ENCODE results near the gene NLGN1. TPM values are rescaled to one million over a fixed set of nuclear protein-coding genes. Genes with fewer than 3 reads are reported as not detected.
"Not testable (repeated sequence)": the region's sequence is repeated elsewhere in the genome, so short reads cannot be mapped to it uniquely, and the experiment has no call there.

The NLGN1 gene
- total and polyA plus RNA-seq, 12 donors, result 0.13 to 3.7 (median 0.84) TPM

DNA sequence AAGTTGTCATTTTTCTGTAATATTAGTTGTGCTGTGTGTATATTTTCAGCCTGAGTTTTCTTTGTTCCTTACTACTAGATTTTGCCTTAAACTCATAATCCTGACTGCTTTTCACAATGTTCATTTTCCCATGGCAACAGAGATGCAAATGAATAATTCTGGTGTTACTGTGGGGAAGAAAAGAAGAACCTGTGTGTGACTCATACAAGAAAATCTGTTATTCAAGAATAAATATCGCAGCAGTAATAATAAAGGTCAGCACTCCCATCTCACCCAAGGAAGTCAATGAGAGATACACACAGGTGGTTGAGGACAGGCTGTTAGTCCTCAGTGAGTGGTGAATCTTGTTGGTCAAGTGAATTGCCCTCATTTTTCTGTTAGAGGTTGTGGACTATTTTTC is 805.0 kb downstream of the NLGN1 start:
- 49 to 83% (median 74%) methylated on average over 1 of the region's 1 CpG for WGBS, 4 donors
- Histone ChIP-seq H3K27ac (no peak overlapping the region), H3K36me3 (replicated peaks in 1 of 2) (no peaks in the 10 kb centered on the region), H3K27me3 (no peaks in the 10 kb centered on the region), H3K4me1 (replicated peaks in 1 of 2) (no peaks in the 10 kb centered on the region), H3K4me3 (no peak overlapping the region), H3K9me3 (replicated peaks in 1 of 3) (no peaks in the 10 kb centered on the region)
- TF ChIP-seq POLR2A (IDR thresholded peaks at IDR 0.05), result no peak
- TF ChIP-seq, protein P1, sequence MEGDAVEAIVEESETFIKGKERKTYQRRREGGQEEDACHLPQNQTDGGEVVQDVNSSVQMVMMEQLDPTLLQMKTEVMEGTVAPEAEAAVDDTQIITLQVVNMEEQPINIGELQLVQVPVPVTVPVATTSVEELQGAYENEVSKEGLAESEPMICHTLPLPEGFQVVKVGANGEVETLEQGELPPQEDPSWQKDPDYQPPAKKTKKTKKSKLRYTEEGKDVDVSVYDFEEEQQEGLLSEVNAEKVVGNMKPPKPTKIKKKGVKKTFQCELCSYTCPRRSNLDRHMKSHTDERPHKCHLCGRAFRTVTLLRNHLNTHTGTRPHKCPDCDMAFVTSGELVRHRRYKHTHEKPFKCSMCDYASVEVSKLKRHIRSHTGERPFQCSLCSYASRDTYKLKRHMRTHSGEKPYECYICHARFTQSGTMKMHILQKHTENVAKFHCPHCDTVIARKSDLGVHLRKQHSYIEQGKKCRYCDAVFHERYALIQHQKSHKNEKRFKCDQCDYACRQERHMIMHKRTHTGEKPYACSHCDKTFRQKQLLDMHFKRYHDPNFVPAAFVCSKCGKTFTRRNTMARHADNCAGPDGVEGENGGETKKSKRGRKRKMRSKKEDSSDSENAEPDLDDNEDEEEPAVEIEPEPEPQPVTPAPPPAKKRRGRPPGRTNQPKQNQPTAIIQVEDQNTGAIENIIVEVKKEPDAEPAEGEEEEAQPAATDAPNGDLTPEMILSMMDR (IDR thresholded peaks at IDR 0.05), result no peak
- intact Hi-C loops (cut with DNase I), result no loop called here
- no peak for DNase-seq

DNA sequence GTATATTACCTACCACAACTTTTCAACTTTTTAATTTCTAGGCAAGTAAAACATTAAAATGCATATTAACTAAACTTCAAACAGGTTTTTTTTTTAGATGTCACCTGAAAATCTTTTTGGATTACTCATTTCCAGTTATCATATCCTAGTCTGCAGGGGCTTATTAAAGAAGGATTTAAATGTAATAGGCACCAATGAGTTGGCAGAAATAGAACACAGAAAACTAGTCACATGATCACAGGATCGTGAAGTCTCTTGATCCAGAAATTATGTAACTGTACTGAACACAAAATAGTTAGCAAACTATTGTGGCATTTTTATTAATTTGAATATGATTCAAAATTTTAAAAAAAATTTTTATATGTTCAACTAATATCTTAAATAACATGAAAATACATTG is 807.2 kb downstream of the NLGN1 start:
- no peak overlapping the region for H3K4me3 ChIP-seq
- H3K27me3 ChIP-seq, result no peaks in the 10 kb centered on the region
- H3K27ac ChIP-seq, result no peak overlapping the region
- H3K36me3 ChIP-seq (replicated peaks in 1 of 2), result no peaks in the 10 kb centered on the region
- no peak for TF ChIP-seq POLR2A (IDR thresholded peaks at IDR 0.05)
- TF ChIP-seq, protein P1 (IDR thresholded peaks at IDR 0.05), result no peak
- H3K9me3 ChIP-seq (replicated peaks in 1 of 3), result no peaks in the 10 kb centered on the region
- H3K4me1 ChIP-seq (replicated peaks in 1 of 2), result no peaks in the 10 kb centered on the region
- intact Hi-C loops (cut with DNase I), result no loop called here
- DNase-seq, result no peak
- WGBS, 4 donors, result 24 to 45% (median 39%) methylated on average over 1 of the region's 1 CpG

DNA sequence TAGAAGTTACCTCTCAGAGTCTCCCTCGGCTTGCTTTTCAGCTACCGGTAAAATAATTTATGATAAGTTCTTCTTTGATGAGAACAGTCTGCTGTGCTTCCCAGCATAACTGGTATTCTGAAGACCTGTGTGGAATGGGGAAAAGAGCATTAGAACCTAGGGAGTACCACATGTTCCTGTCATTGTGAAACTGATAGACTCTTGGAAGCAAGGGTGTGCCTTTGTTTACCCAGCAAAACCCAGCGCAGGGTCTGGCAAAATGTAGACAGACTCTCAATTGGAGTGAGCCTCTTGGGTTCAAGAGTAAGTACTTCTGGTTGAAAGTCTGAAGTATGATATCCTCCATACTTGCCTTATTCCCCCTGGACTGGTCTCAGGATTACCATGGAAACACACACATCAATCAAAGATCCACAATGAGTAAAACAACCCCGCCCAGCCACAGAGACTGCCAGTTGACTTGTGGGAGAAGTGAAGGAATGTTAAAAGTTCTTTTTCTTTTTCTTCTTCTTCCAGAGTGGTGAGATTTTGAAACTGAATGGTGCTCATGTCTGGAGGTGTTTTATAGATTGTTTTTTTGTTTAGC is 809.2 kb downstream of the NLGN1 start:
- no peak for DNase-seq
- no peak overlapping the region for H3K4me3 ChIP-seq
- no peaks in the 10 kb centered on the region for H3K4me1 ChIP-seq (replicated peaks in 1 of 2)
- no peaks in the 10 kb centered on the region for H3K9me3 ChIP-seq (replicated peaks in 1 of 3)
- intact Hi-C loops (cut with DNase I), result no loop called here
- 77 to 83% (median 81%) methylated on average over 4 of the region's 4 CpGs for WGBS, 4 donors
- no peak overlapping the region for H3K27ac ChIP-seq
- no peaks in the 10 kb centered on the region for H3K36me3 ChIP-seq (replicated peaks in 1 of 2)
- H3K27me3 ChIP-seq, result no peaks in the 10 kb centered on the region
- no peak for TF ChIP-seq POLR2A (IDR thresholded peaks at IDR 0.05)
- TF ChIP-seq, protein P1 (IDR thresholded peaks at IDR 0.05), result no peak

DNA sequence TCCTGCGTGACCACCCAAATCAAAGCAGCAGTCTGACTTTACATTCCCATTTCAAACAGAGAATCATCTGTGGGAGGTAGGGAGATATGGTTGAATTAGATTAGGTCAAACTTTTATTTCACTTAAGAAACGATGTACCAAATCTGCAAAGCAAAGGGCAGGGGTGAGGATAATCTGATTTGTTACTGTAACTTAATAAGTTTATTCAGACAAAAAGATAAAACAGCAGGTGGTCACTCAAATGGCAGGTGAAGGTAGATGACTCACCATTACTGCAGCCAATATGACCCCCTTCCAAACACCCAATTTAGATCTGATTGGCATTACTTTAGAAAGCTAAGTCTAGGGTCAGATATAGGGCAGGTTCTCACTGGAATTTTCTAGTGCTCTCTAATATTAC is 810.6 kb downstream of the NLGN1 start:
- WGBS, 4 donors, result 70 to 88% (median 80%) methylated on average over 2 of the region's 2 CpGs
- no peak for TF ChIP-seq POLR2A (IDR thresholded peaks at IDR 0.05)
- TF ChIP-seq, protein P1 (IDR thresholded peaks at IDR 0.05), result no peak
- DNase-seq, result no peak
- intact Hi-C loops (cut with DNase I), result no loop called here
- H3K27ac ChIP-seq, result no peak overlapping the region
- H3K9me3 ChIP-seq (replicated peaks in 1 of 3), result no peaks in the 10 kb centered on the region
- H3K27me3 ChIP-seq, result no peaks in the 10 kb centered on the region
- H3K4me1 ChIP-seq (replicated peaks in 1 of 2), result no peaks in the 10 kb centered on the region
- no peaks in the 10 kb centered on the region for H3K36me3 ChIP-seq (replicated peaks in 1 of 2)
- H3K4me3 ChIP-seq, result no peak overlapping the region

DNA sequence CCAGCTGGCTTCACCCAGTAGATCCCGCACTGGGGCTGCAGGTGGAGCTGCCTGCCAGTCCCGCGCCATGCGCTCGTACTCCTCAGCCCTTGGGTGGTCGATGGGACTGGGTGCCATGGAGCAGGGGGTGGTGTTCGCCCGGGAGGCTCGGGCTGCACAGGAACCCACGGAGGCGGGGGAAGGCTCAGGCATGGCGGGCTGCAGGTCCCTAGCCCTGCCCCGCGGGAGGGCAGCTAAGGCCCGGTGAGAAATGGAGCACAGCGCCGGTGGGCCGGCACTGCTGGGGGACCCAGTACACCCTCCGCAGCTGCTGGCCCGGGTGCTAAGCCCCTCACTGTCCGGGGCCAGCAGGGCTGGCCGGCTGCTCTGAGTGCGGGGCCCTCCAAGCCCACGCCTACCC is 814.4 kb downstream of the NLGN1 start:
- H3K4me1 ChIP-seq (replicated peaks in 1 of 2); intact Hi-C loops (cut with DNase I); H3K9me3 ChIP-seq (replicated peaks in 1 of 3); H3K27ac ChIP-seq; H3K27me3 ChIP-seq; H3K36me3 ChIP-seq (replicated peaks in 1 of 2); DNase-seq; H3K4me3 ChIP-seq: not testable (repeated sequence)
- 94 to 100% (median 95%) methylated on average over 2 to 24 of the region's 24 CpGs for WGBS, 4 donors
